GM12864 (cell line): ENCODE measurements around the gene INPP4A.

Source experiments
- DNase-seq: peaks from one replicate; pipeline ENCODE4 v3.0.0-alpha.2; 2011; ENCODE audit warnings: low read depth
- H3K4me3 ChIP-seq: 2 replicates; pipeline ENCODE4 v1.5.1; 2011; ENCODE audit warnings: mild to moderate bottlenecking, low read depth, low read length, control low read depth
- TF ChIP-seq, protein P1 (sequence below): IDR thresholded peaks from 2 replicates; pipeline ENCODE4 v1.5.1; 2011; ENCODE audit warnings: low read depth, mild to moderate bottlenecking, moderate library complexity, low read length, control low read depth, inconsistent platforms; ENCODE audit errors: missing control alignments

The INPP4A gene

DNA sequence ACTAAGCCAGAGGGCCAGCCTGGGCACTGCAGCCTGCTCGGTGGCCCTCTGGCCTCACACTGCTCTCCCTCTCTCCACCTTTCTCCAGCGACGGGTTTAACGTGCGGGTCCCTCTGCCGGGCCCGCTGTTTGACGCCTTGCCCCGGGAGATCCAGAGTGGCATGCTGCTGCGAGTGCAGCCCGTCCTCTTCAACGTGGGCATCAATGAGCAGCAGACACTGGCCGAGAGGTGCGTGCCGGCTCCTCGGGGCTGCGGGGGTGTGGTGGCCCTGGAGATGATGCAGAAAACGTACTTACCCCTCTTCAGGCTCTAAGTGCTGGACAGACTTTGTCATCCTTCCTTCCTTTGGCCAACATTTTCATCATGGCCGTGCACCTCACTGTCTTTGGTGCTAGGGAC lies 121.3 kb downstream of the INPP4A start:
- no peak overlapping the region for H3K4me3 ChIP-seq
- TF ChIP-seq, protein P1, sequence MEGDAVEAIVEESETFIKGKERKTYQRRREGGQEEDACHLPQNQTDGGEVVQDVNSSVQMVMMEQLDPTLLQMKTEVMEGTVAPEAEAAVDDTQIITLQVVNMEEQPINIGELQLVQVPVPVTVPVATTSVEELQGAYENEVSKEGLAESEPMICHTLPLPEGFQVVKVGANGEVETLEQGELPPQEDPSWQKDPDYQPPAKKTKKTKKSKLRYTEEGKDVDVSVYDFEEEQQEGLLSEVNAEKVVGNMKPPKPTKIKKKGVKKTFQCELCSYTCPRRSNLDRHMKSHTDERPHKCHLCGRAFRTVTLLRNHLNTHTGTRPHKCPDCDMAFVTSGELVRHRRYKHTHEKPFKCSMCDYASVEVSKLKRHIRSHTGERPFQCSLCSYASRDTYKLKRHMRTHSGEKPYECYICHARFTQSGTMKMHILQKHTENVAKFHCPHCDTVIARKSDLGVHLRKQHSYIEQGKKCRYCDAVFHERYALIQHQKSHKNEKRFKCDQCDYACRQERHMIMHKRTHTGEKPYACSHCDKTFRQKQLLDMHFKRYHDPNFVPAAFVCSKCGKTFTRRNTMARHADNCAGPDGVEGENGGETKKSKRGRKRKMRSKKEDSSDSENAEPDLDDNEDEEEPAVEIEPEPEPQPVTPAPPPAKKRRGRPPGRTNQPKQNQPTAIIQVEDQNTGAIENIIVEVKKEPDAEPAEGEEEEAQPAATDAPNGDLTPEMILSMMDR, result no peak
- no peak for DNase-seq

DNA sequence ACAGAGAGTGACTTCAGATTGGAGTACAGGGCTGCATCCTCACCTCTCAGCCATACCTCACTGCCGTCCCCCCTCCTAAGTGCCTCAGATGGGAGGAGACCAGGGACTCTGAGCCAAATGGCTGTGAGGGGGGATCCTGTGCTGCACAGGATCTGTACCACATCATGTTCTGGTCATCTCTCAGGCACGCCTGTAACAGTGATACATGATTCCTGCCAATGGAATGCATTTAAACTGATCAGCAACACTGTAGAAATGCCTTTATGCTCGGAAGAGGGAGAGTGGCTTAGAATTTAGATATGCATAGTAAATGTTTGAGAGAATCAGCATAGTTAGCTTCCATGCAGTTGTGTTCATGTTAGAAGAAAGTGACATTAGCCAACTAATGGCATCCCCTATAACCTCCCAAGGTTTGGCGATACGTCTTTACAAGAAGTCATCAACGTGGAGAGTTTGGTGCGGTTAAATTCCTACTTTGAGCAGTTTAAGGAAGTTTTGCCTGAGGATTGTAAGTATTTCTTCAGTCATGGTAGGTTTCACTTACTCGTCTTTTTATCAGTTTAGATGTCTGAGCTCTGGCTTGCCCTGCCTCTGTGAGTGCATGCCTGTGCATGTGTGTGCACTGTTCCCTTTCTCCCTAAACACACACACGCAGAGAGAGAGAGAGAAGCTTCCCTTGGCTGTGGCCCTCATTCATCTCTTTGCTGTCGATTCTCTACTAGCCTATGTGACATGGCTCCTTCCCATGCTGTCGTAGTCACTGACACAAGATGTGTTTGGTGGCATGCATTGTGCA lies 123.7 kb downstream of the INPP4A start:
- DNase-seq, result no peak

DNA sequence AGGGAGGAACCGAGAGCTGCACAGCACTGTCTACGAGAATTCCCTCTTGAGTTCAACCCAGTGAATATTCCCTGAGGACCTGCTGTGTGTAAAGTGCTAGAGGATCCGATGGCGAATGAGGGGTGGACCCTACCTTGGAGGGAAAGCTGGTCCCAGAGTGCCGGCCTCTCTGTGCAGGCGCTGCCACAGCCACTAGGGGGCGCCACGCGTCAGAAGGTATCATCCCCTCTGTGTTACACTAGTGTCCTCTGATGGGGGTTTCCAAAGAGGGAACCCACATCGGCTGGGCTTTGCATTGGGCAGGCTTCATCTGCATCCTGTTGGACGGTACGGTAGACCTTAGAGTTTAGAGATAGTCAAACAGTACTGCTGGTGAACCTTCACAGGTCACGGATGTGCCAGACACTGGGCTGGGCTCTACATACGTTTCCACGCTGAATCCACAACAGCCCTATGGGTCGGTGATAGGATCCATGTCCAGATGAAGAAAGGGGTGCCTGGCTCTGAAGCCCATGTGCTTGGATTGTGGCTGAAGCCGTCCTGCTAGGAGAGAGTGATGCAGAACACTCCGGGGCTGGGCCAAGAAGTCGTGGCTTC lies 124.6 kb downstream of the INPP4A start:
- H3K4me3 ChIP-seq, result no peak overlapping the region
- DNase-seq, result no peak
- TF ChIP-seq, protein P1, result peak; percentile 96

More for the DNA sequence above, 123.7 kb downstream of the INPP4A start:
- TF ChIP-seq, protein P1, result no peak
- H3K4me3 ChIP-seq, result no peak overlapping the region

DNA sequence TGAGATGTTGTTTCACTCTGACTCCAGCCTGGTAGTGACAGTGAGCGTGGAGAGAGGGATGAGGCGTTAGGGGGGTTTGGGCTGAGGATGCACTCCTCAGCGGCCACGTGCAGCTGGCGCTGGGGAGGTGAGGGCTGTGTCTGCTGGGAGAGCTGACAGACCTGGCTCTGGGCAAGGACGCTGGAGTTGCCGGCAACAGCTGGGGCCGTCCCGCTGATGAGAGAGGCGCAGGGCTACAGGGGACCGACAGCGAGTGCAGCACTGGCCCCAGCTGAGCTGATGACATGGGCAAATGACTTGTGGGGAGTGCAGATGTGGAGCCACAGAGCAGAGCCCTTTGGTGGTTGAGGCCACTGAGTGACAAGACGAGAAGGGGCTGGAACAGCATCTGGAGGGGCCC lies 125.3 kb downstream of the INPP4A start:
- H3K4me3 ChIP-seq, result no peak overlapping the region
- DNase-seq, result no peak
- TF ChIP-seq, protein P1, result no peak

DNA sequence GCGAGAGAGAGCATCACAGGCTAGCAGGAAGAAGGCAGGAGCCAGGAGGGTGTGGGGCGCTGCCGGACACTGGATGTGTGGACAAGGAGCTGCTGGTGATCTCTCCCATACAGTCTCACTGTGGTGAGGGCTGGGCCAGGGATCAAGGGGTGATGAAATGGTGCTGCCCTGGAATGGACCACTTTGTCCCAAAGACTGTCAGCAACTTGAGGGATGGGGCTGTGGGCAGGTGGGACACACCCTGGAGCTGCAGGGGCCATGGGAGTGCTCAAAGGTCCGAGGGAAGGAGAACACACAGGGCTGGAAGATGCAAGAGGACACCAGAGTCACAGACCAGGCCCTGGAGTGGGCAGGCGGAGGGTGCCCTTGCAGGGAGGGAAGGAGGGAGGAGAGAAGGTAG lies 125.7 kb downstream of the INPP4A start:
- no peak overlapping the region for H3K4me3 ChIP-seq
- TF ChIP-seq, protein P1, result no peak
- DNase-seq, result no peak

DNA sequence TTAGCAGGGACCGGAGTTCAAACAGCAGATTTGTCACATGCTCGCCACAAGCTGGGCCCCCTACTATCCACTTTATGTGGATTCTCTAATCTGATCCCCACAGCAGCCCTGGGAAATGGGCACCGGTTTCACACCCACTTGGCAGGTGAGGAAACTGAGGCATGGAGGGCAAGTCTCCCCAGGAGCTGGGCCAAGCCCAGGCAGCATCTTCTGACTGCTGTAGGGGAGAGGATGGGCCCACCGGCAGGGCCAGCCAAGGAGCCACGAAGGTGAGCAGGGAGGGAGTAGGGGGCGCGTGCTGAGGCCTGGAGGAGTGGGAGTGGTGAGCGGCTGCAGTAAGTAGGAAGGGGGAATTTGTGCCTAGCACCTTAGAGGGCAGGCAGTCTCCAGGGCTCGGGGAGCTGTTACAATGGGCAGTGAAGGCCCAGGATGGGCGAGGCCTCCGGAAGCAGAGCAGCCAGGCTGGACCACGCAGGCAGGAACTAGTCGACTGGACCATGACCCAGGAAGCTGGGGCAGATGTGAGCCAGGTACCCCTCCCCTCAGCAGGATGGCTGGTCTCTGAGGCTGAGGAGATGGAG lies 126.6 kb downstream of the INPP4A start:
- H3K4me3 ChIP-seq, result no peak overlapping the region
- TF ChIP-seq, protein P1, result no peak
- DNase-seq, result no peak
